Activated CD4-positive, alpha-beta memory T cell treated with anti-CD3 and anti-CD28 coated beads for 36 hours (primary cell): Measurements from ENCODE around the gene PDZK1IP1. TPM values are rescaled to one million over a fixed set of nuclear protein-coding genes. Genes with fewer than 3 reads are reported as not detected.

Experiments used
- CTCF ChIA-PET: fragments of 350-600 bp; sonication (Branson Sonifier 250); formaldehyde crosslinking; loops from one replicate; lab custom pipeline; 2021; ENCODE audit warnings: antibody characterized with exemption, inconsistent platforms; lab: Charles Lee
- POLR2A ChIA-PET: fragments of 350-600 bp; sonication (Branson Sonifier 250); formaldehyde crosslinking; loops from one replicate; lab custom pipeline; 2021; ENCODE audit warnings: antibody characterized with exemption; lab: Charles Lee
- DNase-seq: peaks from one replicate; pipeline ENCODE4 v3.0.0-alpha.2; 2020
- H3K27ac Mint-ChIP-seq: one replicate; pipeline ENCODE4 v1.8.0; 2021; ENCODE audit warnings: mixed read lengths
- H3K27me3 Mint-ChIP-seq: one replicate; pipeline ENCODE4 v1.8.0; 2021; ENCODE audit warnings: mixed read lengths
- H3K36me3 Mint-ChIP-seq: one replicate; pipeline ENCODE4 v1.8.0; 2021; ENCODE audit warnings: mixed read lengths
- H3K4me1 Mint-ChIP-seq: one replicate; pipeline ENCODE4 v1.8.0; 2021; ENCODE audit warnings: low read depth, mixed read lengths
- H3K4me3 Mint-ChIP-seq: one replicate; pipeline ENCODE4 v1.8.0; 2021; ENCODE audit warnings: mild to moderate bottlenecking, mixed read lengths
- H3K9me3 Mint-ChIP-seq: one replicate; pipeline ENCODE4 v1.8.0; 2021; ENCODE audit warnings: mixed read lengths
- intact Hi-C: fragments of 100-400 bp; cut with micrococcal nuclease; formaldehyde crosslinking; loops from one replicate; pipeline ENCODE4 v1.15.1; 2023
- total RNA-seq, 2 experiments: library from RNA; stranded (reverse); gene quantifications; one replicate each; pipeline ENCODE4 v1.2.3, GENCODE V29; 2021

Gene PDZK1IP1
- not detected for total RNA-seq

GRCh38 chr1:47189844-47190508, at the start of gene PDZK1IP1:
Gene PDZK1IP1 (minus strand): TSS chr1:47190036. CDS start chr1:47189932, 104 bp downstream.
- no peaks in the 10 kb centered on the region for H3K9me3 Mint-ChIP-seq
- intact Hi-C loops = loop anchor here (5.0 kb wide), 1 partner anchor 142 kb away; the partner anchor contains the start of gene CMPK1
- no peaks in the 10 kb centered on the region for H3K36me3 Mint-ChIP-seq
- peaks cover 3% of the 10 kb centered on the region for H3K4me1 Mint-ChIP-seq
- peaks cover 6% of the 10 kb centered on the region for H3K27me3 Mint-ChIP-seq
- no peak within 1 kb of the TSS for H3K27ac Mint-ChIP-seq
- ChIA-PET POLR2A (interaction anchor here (1.0 kb wide), 1 partner anchor 11 kb away, joined by 6 read pairs; no protein-coding TSS in a partner anchor), CTCF (interaction anchor here (1.3 to 6.8 kb wide), 4 partner anchors 10 to 520 kb away, joined by 6 to 144 read pairs (median 62); no protein-coding TSS in a partner anchor)
- no peak for DNase-seq
- H3K4me3 Mint-ChIP-seq = no peak within 1 kb of the TSS

- no peak overlapping the region for H3K4me3 Mint-ChIP-seq
Measured at GRCh38 chr1:47238935-47239592, 49.2 kb upstream of the PDZK1IP1 start.

GRCh38 chr1:47235806-47236205, 46.0 kb upstream of the PDZK1IP1 start:
- H3K4me3 Mint-ChIP-seq = no peak overlapping the region
- peaks cover 19% of the 10 kb centered on the region for H3K4me1 Mint-ChIP-seq
- no peaks in the 10 kb centered on the region for H3K9me3 Mint-ChIP-seq
- no peak for DNase-seq
- no peak overlapping the region for H3K27ac Mint-ChIP-seq
- intact Hi-C loops = no loop called here
- CTCF ChIA-PET = interaction anchor here (1.2 kb wide), 1 partner anchor 58 kb away, joined by 3 read pairs; no protein-coding TSS in a partner anchor
- peaks cover 2% of the 10 kb centered on the region for H3K36me3 Mint-ChIP-seq
- POLR2A ChIA-PET = no interaction called here
- H3K27me3 Mint-ChIP-seq = peaks cover 39% of the 10 kb centered on the region

More at GRCh38 chr1:47238935-47239592, 49.2 kb upstream of the PDZK1IP1 start:
- peaks cover 18% of the 10 kb centered on the region for H3K27me3 Mint-ChIP-seq
- intact Hi-C loops = no loop called here
- H3K9me3 Mint-ChIP-seq = no peaks in the 10 kb centered on the region
- H3K36me3 Mint-ChIP-seq = no peaks in the 10 kb centered on the region
- ChIA-PET CTCF (interaction anchor here (0.9 to 2.1 kb wide), 3 partner anchors 24 to 60 kb away, joined by 3 to 9 read pairs (median 3); no protein-coding TSS in a partner anchor), POLR2A (no interaction called here)
- DNase-seq = no peak
- no peak overlapping the region for H3K27ac Mint-ChIP-seq
- peaks cover 6% of the 10 kb centered on the region for H3K4me1 Mint-ChIP-seq

- Mint-ChIP-seq H3K4me3 (no peak overlapping the region), H3K4me1 (peaks cover 24% of the 10 kb centered on the region), H3K9me3 (no peaks in the 10 kb centered on the region), H3K27me3 (peaks cover 42% of the 10 kb centered on the region), H3K27ac (no peak overlapping the region), H3K36me3 (peaks cover 2% of the 10 kb centered on the region)
- ChIA-PET CTCF (interaction anchor here (1.2 kb wide), 1 partner anchor 57 kb away, joined by 3 read pairs; no protein-coding TSS in a partner anchor), POLR2A (no interaction called here)
- intact Hi-C loops = no loop called here
- no peak for DNase-seq
Measured at GRCh38 chr1:47235241-47235681, 45.4 kb upstream of the PDZK1IP1 start.

- Mint-ChIP-seq H3K9me3 (no peaks in the 10 kb centered on the region), H3K27me3 (peaks cover 61% of the 10 kb centered on the region), H3K4me3 (no peak overlapping the region), H3K4me1 (peaks cover 25% of the 10 kb centered on the region), H3K27ac (no peak overlapping the region), H3K36me3 (peaks cover 2% of the 10 kb centered on the region)
- intact Hi-C loops = loop anchor here (5.0 kb wide), 1 partner anchor 204 kb away; the partner anchor contains the start of gene FOXD2
- no peak for DNase-seq
- ChIA-PET POLR2A (no interaction called here), CTCF (interaction anchor here (0.8 to 1.6 kb wide), 3 partner anchors 54 to 493 kb away, joined by 3 to 9 read pairs (median 4); no protein-coding TSS in a partner anchor)
Measured at GRCh38 chr1:47233186-47233585, 43.4 kb upstream of the PDZK1IP1 start.

- DNase-seq = no peak
- ChIA-PET CTCF (interaction anchor here (0.8 to 1.6 kb wide), 3 partner anchors 53 to 494 kb away, joined by 3 to 9 read pairs (median 4); no protein-coding TSS in a partner anchor), POLR2A (no interaction called here)
- H3K36me3 Mint-ChIP-seq = peaks cover 2% of the 10 kb centered on the region
- peak within 1 kb of the TSS; percentile 50 for H3K4me3 Mint-ChIP-seq
- H3K27me3 Mint-ChIP-seq = peaks cover 70% of the 10 kb centered on the region
- peaks cover 25% of the 10 kb centered on the region for H3K4me1 Mint-ChIP-seq
- H3K9me3 Mint-ChIP-seq = no peaks in the 10 kb centered on the region
- no peak within 1 kb of the TSS for H3K27ac Mint-ChIP-seq
- intact Hi-C loops = loop anchor here (5.0 kb wide), 1 partner anchor 205 kb away; the partner anchor contains the start of gene FOXD2
Measured at GRCh38 chr1:47232187-47232874, 42.5 kb upstream of the PDZK1IP1 start, which contains the start of gene TAL1. Gene TAL1 (minus strand): TSS chr1:47232225. CDS start chr1:47225888, 6,337 bp downstream.

- H3K4me3 Mint-ChIP-seq = peak overlapping the region; percentile 50
- intact Hi-C loops = loop anchor here (5.0 kb wide), 1 partner anchor 206 kb away; the partner anchor contains the start of gene FOXD2
- H3K27ac Mint-ChIP-seq = no peak overlapping the region
- ChIA-PET POLR2A (no interaction called here), CTCF (no interaction called here)
- peaks cover 2% of the 10 kb centered on the region for H3K36me3 Mint-ChIP-seq
- peaks cover 25% of the 10 kb centered on the region for H3K4me1 Mint-ChIP-seq
- peak; percentile 45 for DNase-seq
- H3K9me3 Mint-ChIP-seq = no peaks in the 10 kb centered on the region
- H3K27me3 Mint-ChIP-seq = peaks cover 76% of the 10 kb centered on the region
Measured at GRCh38 chr1:47231301-47232186, 41.7 kb upstream of the PDZK1IP1 start.

- DNase-seq = peak; percentile 24
- Mint-ChIP-seq H3K9me3 (no peaks in the 10 kb centered on the region), H3K36me3 (peaks cover 2% of the 10 kb centered on the region), H3K27ac (no peak overlapping the region), H3K27me3 (peaks cover 78% of the 10 kb centered on the region), H3K4me3 (no peak overlapping the region), H3K4me1 (peaks cover 25% of the 10 kb centered on the region)
- ChIA-PET CTCF (interaction anchor here (1.1 kb wide), 1 partner anchor 207 kb away, joined by 3 read pairs; the partner anchor contains the start of gene FOXD2), POLR2A (no interaction called here)
- intact Hi-C loops = loop anchor here (5.0 kb wide), 1 partner anchor 207 kb away; the partner anchor contains the start of gene FOXD2
Measured at GRCh38 chr1:47230692-47231300, 41.0 kb upstream of the PDZK1IP1 start.

- Mint-ChIP-seq H3K27ac (no peak overlapping the region), H3K27me3 (peaks cover 77% of the 10 kb centered on the region), H3K4me3 (no peak overlapping the region), H3K4me1 (peaks cover 25% of the 10 kb centered on the region), H3K36me3 (peaks cover 2% of the 10 kb centered on the region), H3K9me3 (no peaks in the 10 kb centered on the region)
- DNase-seq = no peak
- intact Hi-C loops = loop anchor here (5.0 kb wide), 1 partner anchor 207 kb away; the partner anchor contains the start of gene FOXD2
- ChIA-PET POLR2A (interaction anchor here (0.6 kb wide), 1 partner anchor 205 kb away, joined by 3 read pairs; no protein-coding TSS in a partner anchor), CTCF (interaction anchor here (1.0 to 1.4 kb wide), 5 partner anchors 37 to 480 kb away, joined by 3 to 6 read pairs (median 3); partner anchors contain the start of gene FOXD2)
Measured at GRCh38 chr1:47229886-47230691, 40.3 kb upstream of the PDZK1IP1 start.
